ENCODE results near the gene ALPK3.

DNA sequence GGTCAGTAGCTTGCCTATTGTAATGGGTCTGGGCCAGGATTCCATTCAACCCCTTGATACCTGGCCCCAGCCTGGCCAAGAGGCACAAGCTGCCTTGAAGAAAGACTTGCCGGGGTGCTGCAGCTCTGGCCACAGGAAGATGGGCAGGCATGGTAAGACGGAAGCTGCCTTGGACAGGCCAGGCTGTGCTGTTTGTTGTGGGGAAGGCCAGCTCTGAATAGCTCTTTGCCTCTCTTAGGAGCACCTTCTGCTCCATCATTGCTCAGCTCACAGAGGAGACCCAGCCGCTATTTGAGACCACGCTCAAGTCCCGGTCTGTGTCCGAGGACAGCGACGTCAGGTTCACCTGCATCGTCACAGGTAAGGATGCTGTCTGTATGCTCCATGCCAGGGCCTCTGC, 10.1 kb downstream of the ALPK3 start:
- TF ChIP-seq CTCF (IDR thresholded peaks at IDR 0.05 in 4 of 5, conservative IDR thresholded peaks at IDR 0.05 in 1 of 5) (no peak), POLR2A (IDR thresholded peaks at IDR 0.05) (no peak)
